GM18520 (cell line): ENCODE measurements around the gene ZIC4.

ENCODE experiments used
- ATAC-seq: cut with Tn5 transposase; IDR thresholded peaks from one replicate; pipeline ENCODE4 v1.9.1; 2021; ENCODE audit not compliant: unreplicated experiment

Gene ZIC4

GRCh38 chr3:147391781-147392624, 14.3 kb downstream of the ZIC4 start:
- ATAC-seq: no peak

GRCh38 chr3:147390589-147391569, 15.5 kb downstream of the ZIC4 start:
- no peak for ATAC-seq

GRCh38 chr3:147389717-147390116, 16.6 kb downstream of the ZIC4 start:
- no peak for ATAC-seq

- no peak for ATAC-seq
Measured at GRCh38 chr3:147388700-147389580, 17.4 kb downstream of the ZIC4 start.

GRCh38 chr3:147387885-147388699, 18.3 kb downstream of the ZIC4 start:
- no peak for ATAC-seq

GRCh38 chr3:147387291-147387884, 19.0 kb downstream of the ZIC4 start:
- no peak for ATAC-seq

GRCh38 chr3:147385059-147386012, 21.0 kb downstream of the ZIC4 start:
- no peak for ATAC-seq

GRCh38 chr3:147384210-147385058, 21.9 kb downstream of the ZIC4 start:
- peak; percentile 84 for ATAC-seq

- no peak for ATAC-seq
Measured at GRCh38 chr3:147383617-147384016, 22.7 kb downstream of the ZIC4 start.

GRCh38 chr3:147381596-147381995, 24.7 kb downstream of the ZIC4 start:
- ATAC-seq: no peak

GRCh38 chr3:147380977-147381376, 25.4 kb downstream of the ZIC4 start:
- no peak for ATAC-seq

GRCh38 chr3:147380387-147380951, 25.9 kb downstream of the ZIC4 start:
- no peak for ATAC-seq

GRCh38 chr3:147379651-147380050, 26.7 kb downstream of the ZIC4 start:
- ATAC-seq: no peak

GRCh38 chr3:147377412-147378367, 28.7 kb downstream of the ZIC4 start:
- ATAC-seq: no peak

- no peak for ATAC-seq
Measured at GRCh38 chr3:147373301-147373700, 33.0 kb downstream of the ZIC4 start.

GRCh38 chr3:147372525-147373027, 33.8 kb downstream of the ZIC4 start:
- ATAC-seq: no peak
